Lung microvascular endothelial cell (primary cell): ENCODE measurements around the gene COL27A1. TPM values are rescaled to one million over a fixed set of nuclear protein-coding genes. Genes with fewer than 3 reads are reported as not detected.

ENCODE experiments used
- DNase-seq, 2 donors: peaks; one replicate each; pipeline versions ENCODE4 v3.0.0 to v3.0.0-alpha.2; 2010; ENCODE audit warnings: low read depth in 2 of 2
- total RNA-seq: library from RNA; depleted of rRNA; stranded (reverse); fragments of >200 nt; gene quantifications from 2 replicates; pipeline ENCODE4 v1.2.1, GENCODE V29; 2014

COL27A1 gene
- total RNA-seq, 1 donor from 2014 or later = 0.40 TPM

GRCh38 chr9:114336699-114337395, 181.5 kb downstream of the COL27A1 start:
- DNase-seq = no peak

GRCh38 chr9:114338187-114338586, 182.8 kb downstream of the COL27A1 start:
- DNase-seq = no peak

GRCh38 chr9:114339130-114339908, 184.0 kb downstream of the COL27A1 start:
- DNase-seq = peak; percentile 52 to 55

- no peak for DNase-seq
Observed at GRCh38 chr9:114341152-114341830, 186.0 kb downstream of the COL27A1 start.

- no peak for DNase-seq
Observed at GRCh38 chr9:114341991-114342390, 186.7 kb downstream of the COL27A1 start.

- no peak for DNase-seq
Observed at GRCh38 chr9:114342755-114343440, 187.6 kb downstream of the COL27A1 start.

- no peak for DNase-seq
Observed at GRCh38 chr9:114343471-114344187, 188.3 kb downstream of the COL27A1 start.

GRCh38 chr9:114344188-114344566, 188.8 kb downstream of the COL27A1 start:
- DNase-seq = no peak

GRCh38 chr9:114344692-114345091, 189.4 kb downstream of the COL27A1 start:
- DNase-seq = no peak

- no peak for DNase-seq
Observed at GRCh38 chr9:114345493-114346065, 190.2 kb downstream of the COL27A1 start.

GRCh38 chr9:114346146-114346545, 190.8 kb downstream of the COL27A1 start:
- no peak for DNase-seq

GRCh38 chr9:114347675-114348074, 192.3 kb downstream of the COL27A1 start:
- no peak for DNase-seq

GRCh38 chr9:114348261-114348905, 193.0 kb downstream of the COL27A1 start:
- no peak for DNase-seq

GRCh38 chr9:114348906-114349482, 193.7 kb downstream of the COL27A1 start:
- DNase-seq = peak in 1 of 2 donors; percentile 94

- no peak for DNase-seq
Observed at GRCh38 chr9:114349713-114350480, 194.6 kb downstream of the COL27A1 start.

- no peak for DNase-seq
Observed at GRCh38 chr9:114350636-114351401, 195.5 kb downstream of the COL27A1 start.

- DNase-seq = no peak
Observed at GRCh38 chr9:114351932-114352331, 196.6 kb downstream of the COL27A1 start.

GRCh38 chr9:114355821-114356220, 200.5 kb downstream of the COL27A1 start:
- no peak for DNase-seq
